Measurements from ENCODE around the gene PIM1. TPM values are rescaled to one million over a fixed set of nuclear protein-coding genes. Genes with fewer than 3 reads are reported as not detected.

Gene PIM1
- total and polyA plus RNA-seq, 9 of the 15 experiments (the other 6 are each of a cell fraction or from before 2014, with no cell fraction given): 19.0 to 789 (median 212) TPM

DNA sequence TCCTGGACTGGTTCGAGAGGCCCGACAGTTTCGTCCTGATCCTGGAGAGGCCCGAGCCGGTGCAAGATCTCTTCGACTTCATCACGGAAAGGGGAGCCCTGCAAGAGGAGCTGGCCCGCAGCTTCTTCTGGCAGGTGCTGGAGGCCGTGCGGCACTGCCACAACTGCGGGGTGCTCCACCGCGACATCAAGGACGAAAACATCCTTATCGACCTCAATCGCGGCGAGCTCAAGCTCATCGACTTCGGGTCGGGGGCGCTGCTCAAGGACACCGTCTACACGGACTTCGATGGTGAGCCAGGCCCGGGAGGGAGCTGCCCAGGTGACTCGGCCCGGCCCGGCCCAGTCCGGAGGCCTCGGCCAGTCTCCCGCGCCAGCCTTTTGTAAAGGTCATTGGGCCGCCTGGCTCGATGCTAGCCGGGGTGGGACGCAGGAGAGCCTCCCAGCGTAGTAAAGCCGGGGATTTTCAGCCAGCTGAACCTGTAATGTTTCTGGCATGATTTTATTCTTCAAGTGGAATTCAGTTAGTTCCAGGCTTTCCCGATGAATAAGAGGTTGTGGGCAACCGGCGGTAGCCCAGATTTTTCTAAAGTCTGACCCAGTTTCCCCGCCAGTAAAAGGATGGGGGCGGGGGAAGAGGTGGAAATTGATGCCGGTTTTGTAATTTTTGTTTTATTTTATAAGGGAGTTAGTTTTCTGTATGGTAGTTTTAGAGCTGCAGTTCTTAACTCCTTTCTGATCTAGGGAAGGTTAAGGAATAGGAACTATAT, 1.4 kb downstream of the PIM1 start (continued):
- TF ChIP-seq, protein P1, sequence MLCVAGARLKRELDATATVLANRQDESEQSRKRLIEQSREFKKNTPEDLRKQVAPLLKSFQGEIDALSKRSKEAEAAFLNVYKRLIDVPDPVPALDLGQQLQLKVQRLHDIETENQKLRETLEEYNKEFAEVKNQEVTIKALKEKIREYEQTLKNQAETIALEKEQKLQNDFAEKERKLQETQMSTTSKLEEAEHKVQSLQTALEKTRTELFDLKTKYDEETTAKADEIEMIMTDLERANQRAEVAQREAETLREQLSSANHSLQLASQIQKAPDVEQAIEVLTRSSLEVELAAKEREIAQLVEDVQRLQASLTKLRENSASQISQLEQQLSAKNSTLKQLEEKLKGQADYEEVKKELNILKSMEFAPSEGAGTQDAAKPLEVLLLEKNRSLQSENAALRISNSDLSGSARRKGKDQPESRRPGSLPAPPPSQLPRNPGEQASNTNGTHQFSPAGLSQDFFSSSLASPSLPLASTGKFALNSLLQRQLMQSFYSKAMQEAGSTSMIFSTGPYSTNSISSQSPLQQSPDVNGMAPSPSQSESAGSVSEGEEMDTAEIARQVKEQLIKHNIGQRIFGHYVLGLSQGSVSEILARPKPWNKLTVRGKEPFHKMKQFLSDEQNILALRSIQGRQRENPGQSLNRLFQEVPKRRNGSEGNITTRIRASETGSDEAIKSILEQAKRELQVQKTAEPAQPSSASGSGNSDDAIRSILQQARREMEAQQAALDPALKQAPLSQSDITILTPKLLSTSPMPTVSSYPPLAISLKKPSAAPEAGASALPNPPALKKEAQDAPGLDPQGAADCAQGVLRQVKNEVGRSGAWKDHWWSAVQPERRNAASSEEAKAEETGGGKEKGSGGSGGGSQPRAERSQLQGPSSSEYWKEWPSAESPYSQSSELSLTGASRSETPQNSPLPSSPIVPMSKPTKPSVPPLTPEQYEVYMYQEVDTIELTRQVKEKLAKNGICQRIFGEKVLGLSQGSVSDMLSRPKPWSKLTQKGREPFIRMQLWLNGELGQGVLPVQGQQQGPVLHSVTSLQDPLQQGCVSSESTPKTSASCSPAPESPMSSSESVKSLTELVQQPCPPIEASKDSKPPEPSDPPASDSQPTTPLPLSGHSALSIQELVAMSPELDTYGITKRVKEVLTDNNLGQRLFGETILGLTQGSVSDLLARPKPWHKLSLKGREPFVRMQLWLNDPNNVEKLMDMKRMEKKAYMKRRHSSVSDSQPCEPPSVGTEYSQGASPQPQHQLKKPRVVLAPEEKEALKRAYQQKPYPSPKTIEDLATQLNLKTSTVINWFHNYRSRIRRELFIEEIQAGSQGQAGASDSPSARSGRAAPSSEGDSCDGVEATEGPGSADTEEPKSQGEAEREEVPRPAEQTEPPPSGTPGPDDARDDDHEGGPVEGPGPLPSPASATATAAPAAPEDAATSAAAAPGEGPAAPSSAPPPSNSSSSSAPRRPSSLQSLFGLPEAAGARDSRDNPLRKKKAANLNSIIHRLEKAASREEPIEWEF (CRISPR knock-in tag; IDR thresholded peaks at IDR 0.05): no peak; the same call in 1 of the 2 replicates
- TF ChIP-seq, protein P2, sequence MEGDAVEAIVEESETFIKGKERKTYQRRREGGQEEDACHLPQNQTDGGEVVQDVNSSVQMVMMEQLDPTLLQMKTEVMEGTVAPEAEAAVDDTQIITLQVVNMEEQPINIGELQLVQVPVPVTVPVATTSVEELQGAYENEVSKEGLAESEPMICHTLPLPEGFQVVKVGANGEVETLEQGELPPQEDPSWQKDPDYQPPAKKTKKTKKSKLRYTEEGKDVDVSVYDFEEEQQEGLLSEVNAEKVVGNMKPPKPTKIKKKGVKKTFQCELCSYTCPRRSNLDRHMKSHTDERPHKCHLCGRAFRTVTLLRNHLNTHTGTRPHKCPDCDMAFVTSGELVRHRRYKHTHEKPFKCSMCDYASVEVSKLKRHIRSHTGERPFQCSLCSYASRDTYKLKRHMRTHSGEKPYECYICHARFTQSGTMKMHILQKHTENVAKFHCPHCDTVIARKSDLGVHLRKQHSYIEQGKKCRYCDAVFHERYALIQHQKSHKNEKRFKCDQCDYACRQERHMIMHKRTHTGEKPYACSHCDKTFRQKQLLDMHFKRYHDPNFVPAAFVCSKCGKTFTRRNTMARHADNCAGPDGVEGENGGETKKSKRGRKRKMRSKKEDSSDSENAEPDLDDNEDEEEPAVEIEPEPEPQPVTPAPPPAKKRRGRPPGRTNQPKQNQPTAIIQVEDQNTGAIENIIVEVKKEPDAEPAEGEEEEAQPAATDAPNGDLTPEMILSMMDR (IDR thresholded peaks at IDR 0.05 in 2 of 3, conservative IDR thresholded peaks at IDR 0.05 in 1 of 3; ENCODE audit: insufficient read depth in 2 of 3, low read depth in 1 of 3, low read length in 3 of 3): no peak
- TF ChIP-seq RBM22 (IDR thresholded peaks at IDR 0.05; ENCODE audit: low read depth, low read length, poor library complexity, severe bottlenecking): no peak
- TF ChIP-seq SAP30 (IDR thresholded peaks at IDR 0.05; ENCODE audit: borderline replicate concordance, insufficient read depth, low read depth, low read length, poor library complexity, severe bottlenecking): peak; percentile 33
- no peak for TF ChIP-seq MYC (IDR thresholded peaks at IDR 0.05; ENCODE audit: low read depth, low read length)
- peak; percentile 16; the same call in 1 of the 2 replicates for TF ChIP-seq MYC (CRISPR knock-in tag; IDR thresholded peaks at IDR 0.05; ENCODE audit: borderline replicate concordance, low read depth)
- TF ChIP-seq, protein P3, sequence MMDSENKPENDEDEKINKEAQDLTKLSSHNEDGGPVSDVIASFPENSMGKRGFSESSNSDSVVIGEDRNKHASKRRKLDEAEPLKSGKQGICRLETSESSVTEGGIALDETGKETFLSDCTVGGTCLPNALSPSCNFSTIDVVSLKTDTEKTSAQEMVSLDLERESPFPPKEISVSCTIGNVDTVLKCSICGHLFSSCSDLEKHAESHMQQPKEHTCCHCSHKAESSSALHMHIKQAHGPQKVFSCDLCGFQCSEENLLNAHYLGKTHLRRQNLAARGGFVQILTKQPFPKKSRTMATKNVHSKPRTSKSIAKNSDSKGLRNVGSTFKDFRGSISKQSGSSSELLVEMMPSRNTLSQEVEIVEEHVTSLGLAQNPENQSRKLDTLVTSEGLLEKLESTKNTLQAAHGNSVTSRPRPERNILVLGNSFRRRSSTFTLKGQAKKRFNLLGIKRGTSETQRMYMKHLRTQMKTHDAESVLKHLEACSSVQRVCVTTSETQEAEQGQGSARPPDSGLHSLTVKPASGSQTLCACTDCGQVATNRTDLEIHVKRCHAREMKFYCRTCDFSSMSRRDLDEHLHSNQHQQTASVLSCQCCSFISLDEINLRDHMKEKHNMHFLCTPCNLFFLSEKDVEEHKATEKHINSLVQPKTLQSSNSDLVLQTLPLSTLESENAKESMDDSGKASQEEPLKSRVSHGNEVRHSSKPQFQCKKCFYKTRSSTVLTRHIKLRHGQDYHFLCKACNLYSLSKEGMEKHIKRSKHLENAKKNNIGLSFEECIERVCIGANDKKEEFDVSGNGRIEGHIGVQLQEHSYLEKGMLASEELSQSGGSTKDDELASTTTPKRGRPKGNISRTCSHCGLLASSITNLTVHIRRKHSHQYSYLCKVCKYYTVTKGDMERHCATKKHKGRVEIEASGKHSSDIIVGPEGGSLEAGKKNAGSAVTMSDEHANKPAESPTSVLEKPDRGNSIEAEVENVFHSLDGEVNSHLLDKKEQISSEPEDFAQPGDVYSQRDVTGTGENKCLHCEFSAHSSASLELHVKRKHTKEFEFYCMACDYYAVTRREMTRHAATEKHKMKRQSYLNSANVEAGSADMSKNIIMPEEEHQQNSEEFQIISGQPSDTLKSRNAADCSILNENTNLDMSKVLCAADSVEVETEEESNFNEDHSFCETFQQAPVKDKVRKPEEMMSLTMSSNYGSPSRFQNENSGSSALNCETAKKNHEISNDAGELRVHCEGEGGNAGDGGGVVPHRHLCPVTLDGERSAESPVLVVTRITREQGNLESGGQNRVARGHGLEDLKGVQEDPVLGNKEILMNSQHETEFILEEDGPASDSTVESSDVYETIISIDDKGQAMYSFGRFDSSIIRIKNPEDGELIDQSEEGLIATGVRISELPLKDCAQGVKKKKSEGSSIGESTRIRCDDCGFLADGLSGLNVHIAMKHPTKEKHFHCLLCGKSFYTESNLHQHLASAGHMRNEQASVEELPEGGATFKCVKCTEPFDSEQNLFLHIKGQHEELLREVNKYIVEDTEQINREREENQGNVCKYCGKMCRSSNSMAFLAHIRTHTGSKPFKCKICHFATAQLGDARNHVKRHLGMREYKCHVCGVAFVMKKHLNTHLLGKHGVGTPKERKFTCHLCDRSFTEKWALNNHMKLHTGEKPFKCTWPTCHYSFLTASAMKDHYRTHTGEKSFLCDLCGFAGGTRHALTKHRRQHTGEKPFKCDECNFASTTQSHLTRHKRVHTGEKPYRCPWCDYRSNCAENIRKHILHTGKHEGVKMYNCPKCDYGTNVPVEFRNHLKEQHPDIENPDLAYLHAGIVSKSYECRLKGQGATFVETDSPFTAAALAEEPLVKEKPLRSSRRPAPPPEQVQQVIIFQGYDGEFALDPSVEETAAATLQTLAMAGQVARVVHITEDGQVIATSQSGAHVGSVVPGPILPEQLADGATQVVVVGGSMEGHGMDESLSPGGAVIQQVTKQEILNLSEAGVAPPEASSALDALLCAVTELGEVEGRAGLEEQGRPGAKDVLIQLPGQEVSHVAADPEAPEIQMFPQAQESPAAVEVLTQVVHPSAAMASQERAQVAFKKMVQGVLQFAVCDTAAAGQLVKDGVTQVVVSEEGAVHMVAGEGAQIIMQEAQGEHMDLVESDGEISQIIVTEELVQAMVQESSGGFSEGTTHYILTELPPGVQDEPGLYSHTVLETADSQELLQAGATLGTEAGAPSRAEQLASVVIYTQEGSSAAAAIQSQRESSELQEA (IDR thresholded peaks at IDR 0.05; ENCODE audit: low read depth): 0 out of 2 replicates have a peak, but pooled peaks have one; percentile 42
- TF ChIP-seq RBFOX2 (IDR thresholded peaks at IDR 0.05; ENCODE audit: low read depth, low read length): peak; percentile 63
